ENCODE results near the gene HEATR5A. TPM values are rescaled to one million over a fixed set of nuclear protein-coding genes. Genes with fewer than 3 reads are reported as not detected.
A peak's percentile ranks its signal among the peaks of the same experiment; 100 is the strongest.

The HEATR5A gene
- total and polyA plus RNA-seq, 2 of the 13 experiments (the other 11 are each of a cell fraction or from before 2014, with no cell fraction given) = 36.4 to 105 TPM

DNA sequence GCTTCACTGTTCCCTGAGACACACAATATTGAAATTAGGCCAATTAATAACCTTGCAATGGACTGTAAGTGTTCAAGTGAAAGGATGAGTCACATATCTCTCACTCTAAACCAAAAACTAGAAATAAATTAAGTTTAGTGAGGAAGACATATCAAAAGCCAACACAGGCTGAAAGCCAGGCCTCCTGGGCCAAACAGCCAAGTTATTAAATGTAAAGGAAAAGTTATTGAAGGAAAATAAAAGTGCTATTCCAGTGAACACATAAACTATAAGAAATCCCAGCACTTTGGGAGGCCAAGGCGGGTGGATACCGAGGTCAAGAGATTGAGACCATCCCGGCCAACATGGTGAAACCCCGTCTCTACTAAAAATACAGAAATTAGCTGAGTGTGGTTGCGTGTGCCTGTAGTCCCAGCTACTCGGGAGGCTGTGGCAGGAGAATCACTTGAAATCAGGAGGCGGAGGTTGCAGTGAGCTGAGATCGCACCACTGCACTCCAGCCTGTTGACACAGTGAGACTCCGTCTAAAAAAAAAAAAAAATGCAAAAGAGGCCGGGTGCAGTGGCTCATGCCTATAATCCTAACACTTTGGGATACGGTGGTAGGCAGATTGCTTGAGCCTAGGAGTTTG is 10.4 kb upstream of the HEATR5A start:
- ATAC-seq (peak; percentile 16; the same call in 1 of the 3 replicates), DNase-seq (ENCODE audit: low spot score) (no peak), FAIRE-seq (no peak)
- Histone ChIP-seq H3K27ac (ENCODE audit: extremely low read length, insufficient read depth, low read length) (no peak overlapping the region), H2AFZ (ENCODE audit: low read length) (no peak overlapping the region), H3K4me2 (ENCODE audit: low read depth, low read length) (no peak overlapping the region), H3K4me1 (ENCODE audit: insufficient read depth, low read length) (peaks cover 8% of the 10 kb centered on the region; the same call in 1 of the 2 replicates), H3K9me3 (ENCODE audit: low read length) (no peaks in the 10 kb centered on the region), H3K79me2 (ENCODE audit: insufficient read depth, low read length) (no peaks in the 10 kb centered on the region), H3K27me3 (ENCODE audit: control insufficient read depth in 1 of 2, insufficient read depth in 2 of 2, low read length in 2 of 2) (no peaks in the 10 kb centered on the region), H4K20me1 (ENCODE audit: insufficient read depth, low read length) (no peaks in the 10 kb centered on the region), H3K4me3 (replicated peaks in 1 of 3; ENCODE audit: insufficient read depth in 1 of 3, low read depth in 2 of 3, low read length in 3 of 3) (no peak overlapping the region), H3K36me3 (replicated peaks in 1 of 2; ENCODE audit: control insufficient read depth in 1 of 2, insufficient read depth in 2 of 2, low read length in 2 of 2) (no peaks in the 10 kb centered on the region), H3K9ac (ENCODE audit: insufficient read depth, low read depth, low read length) (no peak overlapping the region)
- WGBS (ENCODE audit: low lambda C conversion rate) = 80% methylated on average over 11 of the region's 11 CpGs
- in situ Hi-C loops (cut with HindIII; ENCODE audit: extremely low pct_ligation_motif_present, low pct_unique_long_range_greater_than_20kb) = no loop called here
- no peak for TF ChIP-seq NR2C2 (CRISPR knock-in tag; IDR thresholded peaks at IDR 0.05; ENCODE audit: borderline replicate concordance)
- no peak for TF ChIP-seq ZNF567 (CRISPR knock-in tag; IDR thresholded peaks at IDR 0.05; ENCODE audit: borderline replicate concordance)
- no peak for TF ChIP-seq ARNT (IDR thresholded peaks at IDR 0.05)
- TF ChIP-seq ZNF225 (CRISPR knock-in tag; IDR thresholded peaks at IDR 0.05) = no peak
- no peak for TF ChIP-seq ZNF17 (CRISPR knock-in tag; IDR thresholded peaks at IDR 0.05)
- TF ChIP-seq, protein P1, sequence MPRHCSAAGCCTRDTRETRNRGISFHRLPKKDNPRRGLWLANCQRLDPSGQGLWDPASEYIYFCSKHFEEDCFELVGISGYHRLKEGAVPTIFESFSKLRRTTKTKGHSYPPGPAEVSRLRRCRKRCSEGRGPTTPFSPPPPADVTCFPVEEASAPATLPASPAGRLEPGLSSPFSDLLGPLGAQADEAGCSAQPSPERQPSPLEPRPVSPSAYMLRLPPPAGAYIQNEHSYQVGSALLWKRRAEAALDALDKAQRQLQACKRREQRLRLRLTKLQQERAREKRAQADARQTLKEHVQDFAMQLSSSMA (CRISPR knock-in tag; IDR thresholded peaks at IDR 0.05) = 0 out of 2 replicates have a peak, but pooled peaks have one; percentile 39
- peak; percentile 74 for TF ChIP-seq ZNF770 (CRISPR knock-in tag; IDR thresholded peaks at IDR 0.05)
- TF ChIP-seq PCBP1 (IDR thresholded peaks at IDR 0.05; ENCODE audit: borderline replicate concordance, low read depth, low read length) = no peak
- TF ChIP-seq CREBL2 (CRISPR knock-in tag; IDR thresholded peaks at IDR 0.05; ENCODE audit: borderline replicate concordance) = no peak
- no peak for TF ChIP-seq ZFP91 (CRISPR knock-in tag; IDR thresholded peaks at IDR 0.05; ENCODE audit: borderline replicate concordance)
- TF ChIP-seq HOXA9 (CRISPR knock-in tag; IDR thresholded peaks at IDR 0.05; ENCODE audit: borderline replicate concordance) = no peak
- TF ChIP-seq ZMAT3 (CRISPR knock-in tag; conservative IDR thresholded peaks at IDR 0.05) = 0 out of 2 replicates have a peak, but pooled peaks have one; percentile 48
- 0 out of 2 replicates have a peak, but pooled peaks have one; percentile 53 for TF ChIP-seq ZBTB38 (CRISPR knock-in tag; IDR thresholded peaks at IDR 0.05)
- TF ChIP-seq, protein P2, sequence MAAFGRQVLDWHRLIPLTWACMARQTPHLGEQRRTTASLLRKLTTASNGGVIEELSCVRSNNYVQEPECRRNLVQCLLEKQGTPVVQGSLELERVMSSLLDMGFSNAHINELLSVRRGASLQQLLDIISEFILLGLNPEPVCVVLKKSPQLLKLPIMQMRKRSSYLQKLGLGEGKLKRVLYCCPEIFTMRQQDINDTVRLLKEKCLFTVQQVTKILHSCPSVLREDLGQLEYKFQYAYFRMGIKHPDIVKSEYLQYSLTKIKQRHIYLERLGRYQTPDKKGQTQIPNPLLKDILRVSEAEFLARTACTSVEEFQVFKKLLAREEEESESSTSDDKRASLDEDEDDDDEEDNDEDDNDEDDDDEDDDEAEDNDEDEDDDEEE (CRISPR knock-in tag; IDR thresholded peaks at IDR 0.05) = no peak
- BruUV-seq (replicated peaks) = no TSS peak
- POLR2A ChIA-PET = interaction anchor here (2.3 kb wide), 1 partner anchor 10 kb away, joined by 19 read pairs; the partner anchor contains the start of gene HEATR5A
- CTCF ChIA-PET (ENCODE audit: low intra/inter-chr PET ratio, low total read pairs) = no interaction called here
- intact Hi-C loops (cut with micrococcal nuclease; ENCODE audit: unreplicated experiment) = no loop called here
